Measurements from ENCODE around the gene LRMDA. TPM values are rescaled to one million over a fixed set of nuclear protein-coding genes. Genes with fewer than 3 reads are reported as not detected.

The LRMDA gene
- total and polyA plus RNA-seq, 2 of the 13 experiments (the other 11 are each of a cell fraction or from before 2014, with no cell fraction given) = 13.4 to 22.0 TPM

DNA sequence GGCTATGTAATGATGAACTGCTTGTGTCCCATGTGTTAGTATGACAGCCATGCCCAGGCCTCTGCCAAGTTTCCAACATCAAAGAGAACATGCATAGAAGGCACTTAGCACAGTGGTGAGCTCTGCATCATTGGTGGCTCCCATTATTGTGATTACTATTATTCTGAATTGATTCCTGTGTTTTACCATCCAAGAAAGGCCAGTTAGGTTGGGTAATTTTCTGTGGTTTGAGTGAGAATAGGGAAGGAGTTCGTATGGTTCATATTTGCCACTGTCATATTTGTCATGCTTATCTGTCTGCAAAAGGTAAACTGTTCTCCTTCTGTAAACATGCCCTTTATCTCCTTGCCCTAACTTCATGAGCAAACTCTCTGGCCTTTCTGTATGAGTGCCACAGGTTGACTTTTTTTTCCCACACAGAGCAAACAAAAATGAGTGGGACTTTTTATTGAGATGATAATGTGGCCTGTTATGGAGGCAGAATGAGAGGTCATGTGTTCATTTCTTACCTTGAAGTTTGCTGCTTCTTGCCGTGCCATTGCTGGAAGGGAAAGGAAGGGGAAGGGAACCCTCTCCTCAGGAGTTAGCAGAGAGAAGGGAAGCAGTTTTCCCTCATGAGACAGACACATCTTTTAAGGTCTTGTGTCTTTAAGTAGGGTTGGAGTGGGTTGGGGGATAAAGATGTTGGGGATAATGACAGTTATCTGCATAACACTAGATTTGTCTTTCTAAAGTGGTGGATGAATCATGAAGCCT is 301.9 kb downstream of the LRMDA start (continued):
- TF ChIP-seq ZNF10 (CRISPR knock-in tag; IDR thresholded peaks at IDR 0.05; ENCODE audit: borderline replicate concordance, low read depth) (no peak), ZNF256 (CRISPR knock-in tag; conservative IDR thresholded peaks at IDR 0.05) (no peak), ATF7-NPFF (CRISPR knock-in tag; IDR thresholded peaks at IDR 0.05; ENCODE audit: low read depth) (no peak), ARID2 (CRISPR knock-in tag; IDR thresholded peaks at IDR 0.05; ENCODE audit: borderline replicate concordance) (no peak), SMAD1 (CRISPR knock-in tag; IDR thresholded peaks at IDR 0.05; ENCODE audit: borderline replicate concordance, low read depth) (no peak), ZNF713 (CRISPR knock-in tag; IDR thresholded peaks at IDR 0.05) (no peak), KDM6A (CRISPR knock-in tag; IDR thresholded peaks at IDR 0.05; ENCODE audit: low read depth) (peak; percentile 92), SNRNP70 (IDR thresholded peaks at IDR 0.05; ENCODE audit: low read depth, low read length) (no peak), RBM22 (optimal IDR thresholded peaks at IDR 0.05; ENCODE audit: low read length) (no peak), ZBTB1 (CRISPR knock-in tag; IDR thresholded peaks at IDR 0.05; ENCODE audit: borderline replicate concordance) (no peak), KDM2A (CRISPR knock-in tag; IDR thresholded peaks at IDR 0.05; ENCODE audit: borderline replicate concordance, low read depth) (no peak)
- TF ChIP-seq, protein P1, sequence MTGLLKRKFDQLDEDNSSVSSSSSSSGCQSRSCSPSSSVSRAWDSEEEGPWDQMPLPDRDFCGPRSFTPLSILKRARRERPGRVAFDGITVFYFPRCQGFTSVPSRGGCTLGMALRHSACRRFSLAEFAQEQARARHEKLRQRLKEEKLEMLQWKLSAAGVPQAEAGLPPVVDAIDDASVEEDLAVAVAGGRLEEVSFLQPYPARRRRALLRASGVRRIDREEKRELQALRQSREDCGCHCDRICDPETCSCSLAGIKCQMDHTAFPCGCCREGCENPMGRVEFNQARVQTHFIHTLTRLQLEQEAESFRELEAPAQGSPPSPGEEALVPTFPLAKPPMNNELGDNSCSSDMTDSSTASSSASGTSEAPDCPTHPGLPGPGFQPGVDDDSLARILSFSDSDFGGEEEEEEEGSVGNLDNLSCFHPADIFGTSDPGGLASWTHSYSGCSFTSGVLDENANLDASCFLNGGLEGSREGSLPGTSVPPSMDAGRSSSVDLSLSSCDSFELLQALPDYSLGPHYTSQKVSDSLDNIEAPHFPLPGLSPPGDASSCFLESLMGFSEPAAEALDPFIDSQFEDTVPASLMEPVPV (CRISPR knock-in tag; IDR thresholded peaks at IDR 0.05) = no peak; the same call in 1 of the 2 replicates
- TF ChIP-seq, protein P2, sequence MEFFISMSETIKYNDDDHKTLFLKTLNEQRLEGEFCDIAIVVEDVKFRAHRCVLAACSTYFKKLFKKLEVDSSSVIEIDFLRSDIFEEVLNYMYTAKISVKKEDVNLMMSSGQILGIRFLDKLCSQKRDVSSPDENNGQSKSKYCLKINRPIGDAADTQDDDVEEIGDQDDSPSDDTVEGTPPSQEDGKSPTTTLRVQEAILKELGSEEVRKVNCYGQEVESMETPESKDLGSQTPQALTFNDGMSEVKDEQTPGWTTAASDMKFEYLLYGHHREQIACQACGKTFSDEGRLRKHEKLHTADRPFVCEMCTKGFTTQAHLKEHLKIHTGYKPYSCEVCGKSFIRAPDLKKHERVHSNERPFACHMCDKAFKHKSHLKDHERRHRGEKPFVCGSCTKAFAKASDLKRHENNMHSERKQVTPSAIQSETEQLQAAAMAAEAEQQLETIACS (CRISPR knock-in tag; IDR thresholded peaks at IDR 0.05) = no peak
- TF ChIP-seq, protein P3, sequence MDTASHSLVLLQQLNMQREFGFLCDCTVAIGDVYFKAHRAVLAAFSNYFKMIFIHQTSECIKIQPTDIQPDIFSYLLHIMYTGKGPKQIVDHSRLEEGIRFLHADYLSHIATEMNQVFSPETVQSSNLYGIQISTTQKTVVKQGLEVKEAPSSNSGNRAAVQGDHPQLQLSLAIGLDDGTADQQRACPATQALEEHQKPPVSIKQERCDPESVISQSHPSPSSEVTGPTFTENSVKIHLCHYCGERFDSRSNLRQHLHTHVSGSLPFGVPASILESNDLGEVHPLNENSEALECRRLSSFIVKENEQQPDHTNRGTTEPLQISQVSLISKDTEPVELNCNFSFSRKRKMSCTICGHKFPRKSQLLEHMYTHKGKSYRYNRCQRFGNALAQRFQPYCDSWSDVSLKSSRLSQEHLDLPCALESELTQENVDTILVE (CRISPR knock-in tag; IDR thresholded peaks at IDR 0.05) = peak; percentile 59
- TF ChIP-seq, protein P4, sequence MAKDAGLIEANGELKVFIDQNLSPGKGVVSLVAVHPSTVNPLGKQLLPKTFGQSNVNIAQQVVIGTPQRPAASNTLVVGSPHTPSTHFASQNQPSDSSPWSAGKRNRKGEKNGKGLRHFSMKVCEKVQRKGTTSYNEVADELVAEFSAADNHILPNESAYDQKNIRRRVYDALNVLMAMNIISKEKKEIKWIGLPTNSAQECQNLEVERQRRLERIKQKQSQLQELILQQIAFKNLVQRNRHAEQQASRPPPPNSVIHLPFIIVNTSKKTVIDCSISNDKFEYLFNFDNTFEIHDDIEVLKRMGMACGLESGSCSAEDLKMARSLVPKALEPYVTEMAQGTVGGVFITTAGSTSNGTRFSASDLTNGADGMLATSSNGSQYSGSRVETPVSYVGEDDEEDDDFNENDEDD (CRISPR knock-in tag; IDR thresholded peaks at IDR 0.05; ENCODE audit: borderline replicate concordance) = no peak; the same call in 1 of the 2 replicates
- TF ChIP-seq, protein P5, sequence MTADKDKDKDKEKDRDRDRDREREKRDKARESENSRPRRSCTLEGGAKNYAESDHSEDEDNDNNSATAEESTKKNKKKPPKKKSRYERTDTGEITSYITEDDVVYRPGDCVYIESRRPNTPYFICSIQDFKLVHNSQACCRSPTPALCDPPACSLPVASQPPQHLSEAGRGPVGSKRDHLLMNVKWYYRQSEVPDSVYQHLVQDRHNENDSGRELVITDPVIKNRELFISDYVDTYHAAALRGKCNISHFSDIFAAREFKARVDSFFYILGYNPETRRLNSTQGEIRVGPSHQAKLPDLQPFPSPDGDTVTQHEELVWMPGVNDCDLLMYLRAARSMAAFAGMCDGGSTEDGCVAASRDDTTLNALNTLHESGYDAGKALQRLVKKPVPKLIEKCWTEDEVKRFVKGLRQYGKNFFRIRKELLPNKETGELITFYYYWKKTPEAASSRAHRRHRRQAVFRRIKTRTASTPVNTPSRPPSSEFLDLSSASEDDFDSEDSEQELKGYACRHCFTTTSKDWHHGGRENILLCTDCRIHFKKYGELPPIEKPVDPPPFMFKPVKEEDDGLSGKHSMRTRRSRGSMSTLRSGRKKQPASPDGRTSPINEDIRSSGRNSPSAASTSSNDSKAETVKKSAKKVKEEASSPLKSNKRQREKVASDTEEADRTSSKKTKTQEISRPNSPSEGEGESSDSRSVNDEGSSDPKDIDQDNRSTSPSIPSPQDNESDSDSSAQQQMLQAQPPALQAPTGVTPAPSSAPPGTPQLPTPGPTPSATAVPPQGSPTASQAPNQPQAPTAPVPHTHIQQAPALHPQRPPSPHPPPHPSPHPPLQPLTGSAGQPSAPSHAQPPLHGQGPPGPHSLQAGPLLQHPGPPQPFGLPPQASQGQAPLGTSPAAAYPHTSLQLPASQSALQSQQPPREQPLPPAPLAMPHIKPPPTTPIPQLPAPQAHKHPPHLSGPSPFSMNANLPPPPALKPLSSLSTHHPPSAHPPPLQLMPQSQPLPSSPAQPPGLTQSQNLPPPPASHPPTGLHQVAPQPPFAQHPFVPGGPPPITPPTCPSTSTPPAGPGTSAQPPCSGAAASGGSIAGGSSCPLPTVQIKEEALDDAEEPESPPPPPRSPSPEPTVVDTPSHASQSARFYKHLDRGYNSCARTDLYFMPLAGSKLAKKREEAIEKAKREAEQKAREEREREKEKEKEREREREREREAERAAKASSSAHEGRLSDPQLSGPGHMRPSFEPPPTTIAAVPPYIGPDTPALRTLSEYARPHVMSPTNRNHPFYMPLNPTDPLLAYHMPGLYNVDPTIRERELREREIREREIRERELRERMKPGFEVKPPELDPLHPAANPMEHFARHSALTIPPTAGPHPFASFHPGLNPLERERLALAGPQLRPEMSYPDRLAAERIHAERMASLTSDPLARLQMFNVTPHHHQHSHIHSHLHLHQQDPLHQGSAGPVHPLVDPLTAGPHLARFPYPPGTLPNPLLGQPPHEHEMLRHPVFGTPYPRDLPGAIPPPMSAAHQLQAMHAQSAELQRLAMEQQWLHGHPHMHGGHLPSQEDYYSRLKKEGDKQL (CRISPR knock-in tag; IDR thresholded peaks at IDR 0.05; ENCODE audit: low read depth) = peak; percentile 98

Data from HepG2 (cell line).